SU-DHL-6 (cell line): ENCODE results near the gene COL4A3.
A peak's percentile ranks its signal among the peaks of the same experiment; 100 is the strongest.

Experiments
- H2AFZ ChIP-seq: fragments of 200-600 bp; sonication (generic); 2 replicates; pipeline ENCODE4 v1.6.1; 2014; ENCODE audit warnings: low read depth, mild to moderate bottlenecking, moderate library complexity, mixed read lengths, antibody characterized with exemption, low read length; ENCODE audit not compliant: severe bottlenecking
- H3F3A ChIP-seq: fragments of 200-600 bp; shearing (Covaris generic); 2 replicates; pipeline ENCODE4 v1.6.0; 2016; ENCODE audit warnings: antibody characterized with exemption, mild to moderate bottlenecking; ENCODE audit not compliant: insufficient read depth
- H3K27ac ChIP-seq: fragments of 200-600 bp; sonication (generic); 2 replicates; pipeline ENCODE4 v1.5.1; 2016; ENCODE audit warnings: low read depth, mild to moderate bottlenecking, low read length, moderate library complexity, mixed read lengths
- H3K27me3 ChIP-seq: fragments of 200-600 bp; sonication (generic), shearing (Covaris generic); 2 replicates; pipeline ENCODE4 v1.6.0; 2014; ENCODE audit warnings: mild to moderate bottlenecking, low read length
- H3K36me3 ChIP-seq: fragments of 200-600 bp; sonication (generic); 2 replicates; pipeline ENCODE4 v1.6.1; 2014; ENCODE audit warnings: mild to moderate bottlenecking, low read length, mixed read lengths
- H3K4me2 ChIP-seq: fragments of 300-600, 200-600 bp; shearing (Covaris generic), sonication (generic); 2 replicates; pipeline ENCODE4 v1.6.0; 2014; ENCODE audit warnings: low read length, low read depth, mild to moderate bottlenecking; ENCODE audit not compliant: poor library complexity, severe bottlenecking
- H3K4me3 ChIP-seq: fragments of 200-600 bp; sonication (generic); 2 replicates; pipeline ENCODE4 v1.5.1; 2014; ENCODE audit warnings: antibody characterized with exemption, low read length, mild to moderate bottlenecking, mixed read lengths; ENCODE audit not compliant: insufficient read depth, poor library complexity, severe bottlenecking
- H3K79me2 ChIP-seq: fragments of 200-600 bp; sonication (generic); 2 replicates; pipeline ENCODE4 v1.6.1; 2014; ENCODE audit warnings: mild to moderate bottlenecking, low read length, moderate library complexity; ENCODE audit not compliant: insufficient read depth
- H3K9ac ChIP-seq: fragments of 200-600 bp; sonication (generic); 2 replicates; pipeline ENCODE4 v1.7.0; 2014; ENCODE audit warnings: mild to moderate bottlenecking, low read length
- H3K9me2 ChIP-seq: fragments of 200-600 bp; sonication (generic); replicated peaks from 2 replicates; pipeline ENCODE4 v1.6.1; 2014; ENCODE audit warnings: low read length; ENCODE audit not compliant: insufficient read depth
- H3K9me3 ChIP-seq: fragments of 200-600 bp; sonication (generic); 2 replicates; pipeline ENCODE4 v1.6.1; 2014; ENCODE audit warnings: low read length, mixed read lengths; ENCODE audit not compliant: insufficient read depth
- H4K20me1 ChIP-seq: fragments of 200-600 bp; sonication (generic); 2 replicates; pipeline ENCODE4 v1.6.1; 2014; ENCODE audit warnings: low read depth, mild to moderate bottlenecking, antibody characterized with exemption, low read length, moderate library complexity, mixed read lengths
- EZH2phosphoT487 ChIP-seq: fragments of 200-600 bp; sonication (generic), shearing (Covaris generic); conservative IDR thresholded peaks from 2 replicates; pipeline ENCODE4 v1.6.1; 2018; ENCODE audit warnings: mild to moderate bottlenecking, antibody characterized with exemption, low read length, moderate library complexity, mixed read lengths
- TF ChIP-seq, protein P1 (sequence below): fragments of 200-600 bp; sonication (generic); IDR thresholded peaks from one replicate; pipeline ENCODE4 v1.5.1; 2017; ENCODE audit warnings: antibody characterized with exemption, mild to moderate bottlenecking, low read length, moderate library complexity; ENCODE audit not compliant: insufficient read depth, poor library complexity, severe bottlenecking

COL4A3 gene

GRCh38 chr2:227324642-227324994 is 160.2 kb downstream of the COL4A3 start:
- Histone ChIP-seq H3K9me3 (no peaks in the 10 kb centered on the region), H3K27ac (peak overlapping the region; percentile 42; the same call in 1 of the 2 replicates)

GRCh38 chr2:227324995-227325838 is 160.8 kb downstream of the COL4A3 start, which contains the start of gene MFF:
Gene MFF (plus strand): TSS chr2:227325251. CDS start chr2:227330666, 5,415 bp downstream.
- Histone ChIP-seq H3F3A (no peaks in the 10 kb centered on the region; the same call in 1 of the 2 replicates), H4K20me1 (no peaks in the 10 kb centered on the region), H3K79me2 (peaks cover 50% of the 10 kb centered on the region)

More at GRCh38 chr2:227324642-227324994, 160.2 kb downstream of the COL4A3 start:
- Histone ChIP-seq H2AFZ (peak overlapping the region; percentile 89), H3K79me2 (peaks cover 45% of the 10 kb centered on the region), H4K20me1 (no peaks in the 10 kb centered on the region), H3F3A (no peaks in the 10 kb centered on the region; the same call in 1 of the 2 replicates), H3K27me3 (no peaks in the 10 kb centered on the region), H3K36me3 (peaks cover 7% of the 10 kb centered on the region; the same call in 1 of the 2 replicates), H3K9ac (peak overlapping the region; percentile 92), H3K4me3 (peak overlapping the region; percentile 90), H3K9me2 (no peaks in the 10 kb centered on the region), H3K4me2 (peak overlapping the region; percentile 78)
- TF ChIP-seq EZH2phosphoT487: no peak
- TF ChIP-seq, protein P1, sequence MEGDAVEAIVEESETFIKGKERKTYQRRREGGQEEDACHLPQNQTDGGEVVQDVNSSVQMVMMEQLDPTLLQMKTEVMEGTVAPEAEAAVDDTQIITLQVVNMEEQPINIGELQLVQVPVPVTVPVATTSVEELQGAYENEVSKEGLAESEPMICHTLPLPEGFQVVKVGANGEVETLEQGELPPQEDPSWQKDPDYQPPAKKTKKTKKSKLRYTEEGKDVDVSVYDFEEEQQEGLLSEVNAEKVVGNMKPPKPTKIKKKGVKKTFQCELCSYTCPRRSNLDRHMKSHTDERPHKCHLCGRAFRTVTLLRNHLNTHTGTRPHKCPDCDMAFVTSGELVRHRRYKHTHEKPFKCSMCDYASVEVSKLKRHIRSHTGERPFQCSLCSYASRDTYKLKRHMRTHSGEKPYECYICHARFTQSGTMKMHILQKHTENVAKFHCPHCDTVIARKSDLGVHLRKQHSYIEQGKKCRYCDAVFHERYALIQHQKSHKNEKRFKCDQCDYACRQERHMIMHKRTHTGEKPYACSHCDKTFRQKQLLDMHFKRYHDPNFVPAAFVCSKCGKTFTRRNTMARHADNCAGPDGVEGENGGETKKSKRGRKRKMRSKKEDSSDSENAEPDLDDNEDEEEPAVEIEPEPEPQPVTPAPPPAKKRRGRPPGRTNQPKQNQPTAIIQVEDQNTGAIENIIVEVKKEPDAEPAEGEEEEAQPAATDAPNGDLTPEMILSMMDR: no peak

GRCh38 chr2:227325839-227326195 is 161.4 kb downstream of the COL4A3 start:
- Histone ChIP-seq H3K9ac (peak overlapping the region; percentile 92), H2AFZ (peak overlapping the region; percentile 50), H3K9me3 (no peaks in the 10 kb centered on the region), H3K27ac (peak overlapping the region; percentile 60), H3F3A (no peaks in the 10 kb centered on the region; the same call in 1 of the 2 replicates), H3K27me3 (no peaks in the 10 kb centered on the region), H3K4me3 (peak overlapping the region; percentile 90), H3K79me2 (peaks cover 54% of the 10 kb centered on the region), H3K9me2 (no peaks in the 10 kb centered on the region), H3K4me2 (peak overlapping the region; percentile 78), H3K36me3 (peaks cover 9% of the 10 kb centered on the region; the same call in 1 of the 2 replicates), H4K20me1 (no peaks in the 10 kb centered on the region)
- TF ChIP-seq, protein P1: peak; percentile 6
- TF ChIP-seq EZH2phosphoT487: no peak

More at GRCh38 chr2:227324995-227325838, 160.8 kb downstream of the COL4A3 start, which contains the start of gene MFF:
- peak within 1 kb of the TSS; percentile 92 for H3K9ac ChIP-seq
- H3K9me2 ChIP-seq: no peaks in the 10 kb centered on the region
- peak within 1 kb of the TSS; percentile 90 for H3K4me3 ChIP-seq
- peaks cover 9% of the 10 kb centered on the region; the same call in 1 of the 2 replicates for H3K36me3 ChIP-seq
- H3K9me3 ChIP-seq: no peaks in the 10 kb centered on the region
- H3K4me2 ChIP-seq: peak within 1 kb of the TSS; percentile 78
- H2AFZ ChIP-seq: peak within 1 kb of the TSS; percentile 89
- TF ChIP-seq EZH2phosphoT487: no peak
- TF ChIP-seq, protein P1: peak; percentile 36
- no peaks in the 10 kb centered on the region for H3K27me3 ChIP-seq
- peak within 1 kb of the TSS; percentile 60 for H3K27ac ChIP-seq
